ENCODE results near the gene ORAI2. TPM values are rescaled to one million over a fixed set of nuclear protein-coding genes. Genes with fewer than 3 reads are reported as not detected.

The ORAI2 gene
- total and polyA plus RNA-seq, 2 donors (not counting 3 experiments of a cell fraction or from before 2014, with no cell fraction given): 84.1 to 99.1 TPM

DNA sequence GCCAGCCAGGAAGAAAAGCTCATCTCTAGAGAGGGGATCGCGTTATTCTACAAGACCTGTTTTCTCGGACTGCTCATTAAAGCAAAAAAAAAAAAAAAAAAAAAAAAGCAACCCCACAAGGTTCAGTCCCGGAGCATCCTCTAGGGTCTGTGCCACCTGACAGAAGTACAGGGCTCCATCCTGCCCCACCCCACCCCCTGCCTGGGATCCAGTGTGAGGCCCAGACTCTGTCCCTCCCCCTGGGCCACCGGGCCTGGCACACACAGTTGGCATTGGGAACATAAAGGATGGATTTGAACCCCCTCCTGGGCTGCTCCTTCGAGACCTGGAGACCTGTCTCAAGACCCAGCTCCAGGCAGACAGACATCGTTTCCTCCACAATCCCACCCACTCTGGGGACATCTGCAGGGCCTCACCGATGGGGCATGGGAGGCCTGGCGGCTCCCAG is 688 bp downstream of the ORAI2 start:
- TF ChIP-seq POLR2A (IDR thresholded peaks at IDR 0.05; ENCODE audit: low read depth, low read length): no peak
- TF ChIP-seq GATA2 (IDR thresholded peaks at IDR 0.05; ENCODE audit: insufficient read depth, insufficient read length, low read depth, low read length): no peak
- no peak for TF ChIP-seq EZH2 (IDR thresholded peaks at IDR 0.05; ENCODE audit: borderline replicate concordance, low read depth, low read length, severe bottlenecking)
- no peak for TF ChIP-seq FOS (IDR thresholded peaks at IDR 0.05; ENCODE audit: borderline replicate concordance, insufficient read depth, low read length)
- no peak for TF ChIP-seq POLR2AphosphoS5 (IDR thresholded peaks at IDR 0.05; ENCODE audit: insufficient read depth, low read depth, low read length)
- TF ChIP-seq, protein P1, sequence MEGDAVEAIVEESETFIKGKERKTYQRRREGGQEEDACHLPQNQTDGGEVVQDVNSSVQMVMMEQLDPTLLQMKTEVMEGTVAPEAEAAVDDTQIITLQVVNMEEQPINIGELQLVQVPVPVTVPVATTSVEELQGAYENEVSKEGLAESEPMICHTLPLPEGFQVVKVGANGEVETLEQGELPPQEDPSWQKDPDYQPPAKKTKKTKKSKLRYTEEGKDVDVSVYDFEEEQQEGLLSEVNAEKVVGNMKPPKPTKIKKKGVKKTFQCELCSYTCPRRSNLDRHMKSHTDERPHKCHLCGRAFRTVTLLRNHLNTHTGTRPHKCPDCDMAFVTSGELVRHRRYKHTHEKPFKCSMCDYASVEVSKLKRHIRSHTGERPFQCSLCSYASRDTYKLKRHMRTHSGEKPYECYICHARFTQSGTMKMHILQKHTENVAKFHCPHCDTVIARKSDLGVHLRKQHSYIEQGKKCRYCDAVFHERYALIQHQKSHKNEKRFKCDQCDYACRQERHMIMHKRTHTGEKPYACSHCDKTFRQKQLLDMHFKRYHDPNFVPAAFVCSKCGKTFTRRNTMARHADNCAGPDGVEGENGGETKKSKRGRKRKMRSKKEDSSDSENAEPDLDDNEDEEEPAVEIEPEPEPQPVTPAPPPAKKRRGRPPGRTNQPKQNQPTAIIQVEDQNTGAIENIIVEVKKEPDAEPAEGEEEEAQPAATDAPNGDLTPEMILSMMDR (IDR thresholded peaks at IDR 0.05; ENCODE audit: extremely low read depth in 1 of 2, insufficient read depth in 1 of 2, low read depth in 1 of 2, low read length in 2 of 2): no peak
- TF ChIP-seq JUN (IDR thresholded peaks at IDR 0.05; ENCODE audit: borderline replicate concordance, insufficient read depth, insufficient read length, low read depth): no peak
- Histone ChIP-seq H3K9ac (replicated peaks; ENCODE audit: extremely low read depth, insufficient read depth, low read length) (peak overlapping the region; percentile 77), H2AFZ (ENCODE audit: low read depth, low read length) (peak overlapping the region; percentile 61), H3K9me1 (replicated peaks; ENCODE audit: control insufficient read depth, extremely low read depth, insufficient read depth, low read length) (no peaks in the 10 kb centered on the region), H3K4me2 (ENCODE audit: insufficient read depth, low read length) (peak overlapping the region; percentile 62), H3K36me3 (ENCODE audit: control insufficient read depth in 2 of 2, extremely low read depth in 1 of 2, insufficient read depth in 2 of 2, low read length in 2 of 2) (peaks cover under 1 to 2% of the 10 kb centered on the region in 2 experiments), H3K4me3 (replicated peaks in 1 of 3; ENCODE audit: insufficient read depth in 1 of 3, low read depth in 1 of 3, low read length in 3 of 3) (peak overlapping the region; percentile 82 to 98 (median 83)), H3K9me3 (replicated peaks; ENCODE audit: control insufficient read depth, insufficient read depth, low read length) (no peaks in the 10 kb centered on the region), H3K79me2 (ENCODE audit: control insufficient read depth, insufficient read depth, low read length) (peaks cover 19% of the 10 kb centered on the region), H3K27me3 (ENCODE audit: control insufficient read depth in 2 of 2, insufficient read depth in 2 of 2, low read length in 2 of 2) (no peaks in the 10 kb centered on the region), H3K4me1 (ENCODE audit: control insufficient read depth, extremely low read depth, insufficient read depth, low read length) (peaks cover 6% of the 10 kb centered on the region), H3K27ac (ENCODE audit: insufficient read depth, low read depth, low read length) (peak overlapping the region; percentile 54), H4K20me1 (replicated peaks; ENCODE audit: control insufficient read depth, extremely low read depth, insufficient read depth, low read length) (no peaks in the 10 kb centered on the region)
- DNase-seq (ENCODE audit: low read depth, low spot score) (no peak), FAIRE-seq (no peak)
- ChIA-PET POLR2A (interaction anchor here (0.6 kb wide), 1 partner anchor 38 kb away, joined by 3 read pairs; the partner anchor contains the start of gene PRKRIP1), CTCF (interaction anchor here (0.9 to 2.2 kb wide), 4 partner anchors 21 to 154 kb away, joined by 3 to 9 read pairs (median 4); no protein-coding TSS in a partner anchor)
- dilution Hi-C loops (cut with MboI; ENCODE audit: extremely low pct_ligation_motif_present, low sequenced_read_pairs) (no loop called here), intact Hi-C loops (cut with micrococcal nuclease) (no loop called here)
- BruUV-seq (replicated peaks): no TSS peak

Measured in endothelial cell of umbilical vein (primary cell).